ENCODE results near the gene SKP1. TPM values are rescaled to one million over a fixed set of nuclear protein-coding genes. Genes with fewer than 3 reads are reported as not detected.

The SKP1 gene
- total RNA-seq, 3 donors from 2014 or later, result 241 to 316 (median 281) TPM

DNA sequence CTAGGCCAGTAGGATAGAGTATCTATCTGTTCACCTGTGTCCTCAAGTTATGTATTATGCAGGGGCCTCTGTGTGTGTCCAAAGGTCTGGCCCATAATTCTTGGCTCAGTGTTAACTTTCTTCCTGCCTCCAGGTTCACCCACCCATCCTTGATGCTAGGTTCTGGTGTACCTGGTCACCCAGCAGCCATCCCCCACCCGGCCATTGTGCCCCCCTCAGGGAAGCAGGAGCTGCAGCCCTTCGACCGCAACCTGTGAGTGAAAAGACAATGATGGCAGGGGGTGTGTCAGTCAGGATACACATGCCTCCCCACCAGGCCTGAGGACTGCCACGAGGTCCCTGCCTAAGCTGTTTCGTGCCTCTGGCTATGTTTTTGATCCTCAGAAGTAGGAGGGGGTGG, 34.7 kb downstream of the SKP1 start:
- ATAC-seq (no peak), DNase-seq (peak in 2 of 3 donors; percentile 18 to 37)
- no peaks in the 10 kb centered on the region for H3K9me3 ChIP-seq
- TF ChIP-seq, protein P1, sequence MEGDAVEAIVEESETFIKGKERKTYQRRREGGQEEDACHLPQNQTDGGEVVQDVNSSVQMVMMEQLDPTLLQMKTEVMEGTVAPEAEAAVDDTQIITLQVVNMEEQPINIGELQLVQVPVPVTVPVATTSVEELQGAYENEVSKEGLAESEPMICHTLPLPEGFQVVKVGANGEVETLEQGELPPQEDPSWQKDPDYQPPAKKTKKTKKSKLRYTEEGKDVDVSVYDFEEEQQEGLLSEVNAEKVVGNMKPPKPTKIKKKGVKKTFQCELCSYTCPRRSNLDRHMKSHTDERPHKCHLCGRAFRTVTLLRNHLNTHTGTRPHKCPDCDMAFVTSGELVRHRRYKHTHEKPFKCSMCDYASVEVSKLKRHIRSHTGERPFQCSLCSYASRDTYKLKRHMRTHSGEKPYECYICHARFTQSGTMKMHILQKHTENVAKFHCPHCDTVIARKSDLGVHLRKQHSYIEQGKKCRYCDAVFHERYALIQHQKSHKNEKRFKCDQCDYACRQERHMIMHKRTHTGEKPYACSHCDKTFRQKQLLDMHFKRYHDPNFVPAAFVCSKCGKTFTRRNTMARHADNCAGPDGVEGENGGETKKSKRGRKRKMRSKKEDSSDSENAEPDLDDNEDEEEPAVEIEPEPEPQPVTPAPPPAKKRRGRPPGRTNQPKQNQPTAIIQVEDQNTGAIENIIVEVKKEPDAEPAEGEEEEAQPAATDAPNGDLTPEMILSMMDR (IDR thresholded peaks at IDR 0.05), result no peak
- H3K36me3 ChIP-seq (ENCODE audit: low read depth), result no peaks in the 10 kb centered on the region
- H3K4me3 ChIP-seq, result no peak overlapping the region
- H3K4me1 ChIP-seq (ENCODE audit: low read depth), result no peaks in the 10 kb centered on the region
- intact Hi-C loops (cut with DNase I, micrococcal nuclease), result loop anchor here (10.0 kb wide), 1 partner anchor 97 kb away; no protein-coding TSS in a partner anchor

DNA sequence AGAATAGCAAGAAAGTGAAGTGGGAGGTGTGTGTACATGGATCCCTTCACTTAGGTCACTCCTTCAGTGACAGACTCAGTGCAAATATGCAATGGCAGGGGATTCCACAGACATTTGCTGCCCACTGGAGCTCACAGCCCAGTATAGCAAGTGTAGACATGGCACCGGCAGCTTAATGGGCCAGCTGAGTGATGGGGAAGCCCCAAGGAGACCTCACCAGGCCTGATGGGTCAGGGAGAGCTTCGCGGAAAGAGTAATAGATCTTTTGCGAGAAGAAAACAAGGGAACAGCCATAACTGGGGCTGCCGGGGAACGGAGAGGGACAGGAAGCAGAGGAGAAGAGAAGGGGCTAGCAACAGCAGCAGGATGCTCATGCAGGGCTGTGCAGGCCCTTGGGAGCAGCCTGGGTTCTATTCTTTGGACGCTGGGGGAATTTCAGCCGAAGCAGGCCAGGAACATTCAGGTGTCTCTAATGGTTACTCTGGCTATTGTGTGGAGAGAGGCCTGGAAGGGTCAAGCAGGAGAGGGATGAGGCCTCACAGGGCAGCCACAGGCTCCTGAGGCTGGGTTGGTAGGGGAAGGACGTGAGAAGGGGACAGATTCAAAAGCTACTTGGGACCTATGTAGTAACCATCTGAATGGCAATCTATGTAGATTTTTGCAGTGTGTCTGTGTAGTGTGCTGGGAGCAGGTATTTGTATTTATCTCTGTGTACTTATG, 35.3 kb downstream of the SKP1 start:
- Histone ChIP-seq H3K4me3 (no peak overlapping the region), H3K9me3 (no peaks in the 10 kb centered on the region), H3K4me1 (ENCODE audit: low read depth) (no peaks in the 10 kb centered on the region), H3K36me3 (ENCODE audit: low read depth) (no peaks in the 10 kb centered on the region)
- intact Hi-C loops (cut with DNase I, micrococcal nuclease), result loop anchor here (10.0 kb wide), 1 partner anchor 97 kb away; no protein-coding TSS in a partner anchor
- peak in 2 of 3 donors; percentile 18 to 21 for DNase-seq
- ATAC-seq, result no peak
- TF ChIP-seq, protein P1 (IDR thresholded peaks at IDR 0.05), result no peak

DNA sequence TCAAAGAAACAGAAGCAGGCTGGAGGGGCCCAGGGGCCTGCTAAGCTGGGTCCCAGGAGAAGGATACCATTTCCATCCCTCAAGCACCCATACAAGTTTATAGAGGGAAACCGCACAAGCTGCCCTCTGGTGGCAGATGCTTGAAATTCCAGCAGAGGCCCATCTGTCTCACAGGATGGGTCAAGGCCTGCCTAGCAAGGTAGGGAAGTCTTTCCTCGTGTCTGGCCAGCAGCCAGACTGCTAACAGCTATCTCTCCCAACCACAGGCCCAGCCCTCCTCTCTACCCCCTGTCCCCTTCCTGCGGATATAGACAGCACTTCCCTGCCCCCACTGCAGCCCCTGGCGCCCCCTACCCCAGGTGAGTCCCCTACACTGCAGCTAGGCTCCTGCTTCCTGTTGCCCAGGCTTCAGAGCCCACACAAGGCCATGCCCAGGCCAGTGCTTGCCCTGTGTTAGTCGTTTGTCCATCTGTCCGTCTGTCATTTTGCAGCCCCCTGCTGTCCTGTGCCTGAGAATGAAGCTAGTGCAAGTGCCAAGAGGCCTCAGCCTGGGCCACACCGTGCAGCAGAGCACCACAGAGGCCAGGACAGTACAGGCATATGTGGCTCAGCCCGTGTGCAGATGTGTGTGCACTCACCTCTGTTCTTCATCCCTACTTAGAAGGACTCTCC, 36.1 kb downstream of the SKP1 start:
- Histone ChIP-seq H3K9me3 (no peaks in the 10 kb centered on the region), H3K4me1 (ENCODE audit: low read depth) (no peaks in the 10 kb centered on the region)
- peak; percentile 84 for ATAC-seq

DNA sequence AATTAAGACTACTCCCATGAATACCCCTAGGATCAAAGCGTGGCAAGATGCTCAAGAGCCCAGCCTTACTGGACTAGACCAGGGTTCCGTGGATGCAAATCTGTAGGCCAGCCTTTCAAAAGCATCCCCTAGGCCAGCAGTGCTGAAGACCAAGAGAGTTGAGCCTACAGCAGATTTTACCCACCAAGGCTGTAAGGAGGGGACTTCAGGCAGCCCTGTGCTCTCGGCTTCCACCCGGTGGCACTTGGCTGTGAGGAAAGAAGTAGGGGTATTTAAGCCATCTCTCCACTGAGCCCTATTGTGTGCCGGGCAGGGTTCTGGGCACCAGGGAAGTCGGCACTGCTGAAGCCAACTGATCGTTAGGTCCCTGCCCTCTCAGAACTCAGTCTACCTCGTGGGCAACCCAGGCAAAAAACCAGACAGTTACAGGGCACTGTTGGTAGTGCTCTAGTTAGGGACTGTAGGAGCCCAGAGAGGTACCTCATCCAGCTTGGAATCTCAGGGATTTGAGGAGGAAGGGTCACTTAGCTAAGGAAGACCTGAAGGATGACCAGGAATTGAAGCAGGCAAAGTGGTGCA, 36.8 kb downstream of the SKP1 start:
- Histone ChIP-seq H3K4me1 (ENCODE audit: low read depth) (no peaks in the 10 kb centered on the region), H3K36me3 (ENCODE audit: low read depth) (no peaks in the 10 kb centered on the region), H3K4me3 (no peak overlapping the region), H3K9me3 (no peaks in the 10 kb centered on the region)
- intact Hi-C loops (cut with DNase I, micrococcal nuclease), result loop anchor here (10.0 kb wide), 1 partner anchor 95 kb away; no protein-coding TSS in a partner anchor
- DNase-seq, result peak; percentile 2 to 17 (median 16)
- ATAC-seq, result no peak
- TF ChIP-seq, protein P1 (IDR thresholded peaks at IDR 0.05), result no peak

More for the DNA sequence above, 36.1 kb downstream of the SKP1 start:
- H3K4me3 ChIP-seq, result no peak overlapping the region
- no peaks in the 10 kb centered on the region for H3K36me3 ChIP-seq (ENCODE audit: low read depth)
- DNase-seq, result peak; percentile 69 to 81 (median 80)
- TF ChIP-seq, protein P1 (IDR thresholded peaks at IDR 0.05), result peak; percentile 60
- intact Hi-C loops (cut with DNase I, micrococcal nuclease), result loop anchor here (10.0 kb wide), 1 partner anchor 96 kb away; no protein-coding TSS in a partner anchor

DNA sequence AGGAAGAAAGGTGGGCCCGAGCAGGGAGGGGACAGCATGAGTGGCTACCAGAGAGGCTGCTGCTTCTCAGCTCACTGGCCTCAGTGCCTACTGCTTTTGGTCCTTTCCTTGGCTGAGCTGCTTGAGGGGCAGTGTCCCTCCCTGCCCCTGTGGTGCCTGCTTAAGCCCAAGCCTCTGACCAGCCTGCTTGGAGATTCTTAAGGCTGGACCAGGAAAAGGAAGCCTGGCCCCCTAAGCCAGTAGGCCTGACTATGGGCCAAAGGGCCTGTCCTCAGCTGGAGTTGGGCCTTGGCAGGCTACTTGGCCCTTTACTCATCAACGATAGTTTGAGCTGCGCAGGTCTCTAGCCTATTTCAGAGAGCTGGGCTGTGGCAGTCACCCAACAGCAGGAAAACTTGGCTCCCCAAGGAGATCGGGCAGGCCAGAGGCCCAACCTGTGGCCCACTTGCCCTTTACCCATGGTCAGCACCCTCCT, 37.3 kb downstream of the SKP1 start:
- intact Hi-C loops (cut with DNase I, micrococcal nuclease), result no loop called here
- ATAC-seq (no peak), DNase-seq (peak; percentile 1 to 21 (median 16))
- Histone ChIP-seq H3K4me1 (ENCODE audit: low read depth) (no peaks in the 10 kb centered on the region), H3K9me3 (no peaks in the 10 kb centered on the region), H3K36me3 (ENCODE audit: low read depth) (no peaks in the 10 kb centered on the region), H3K4me3 (no peak overlapping the region)
- TF ChIP-seq, protein P1 (IDR thresholded peaks at IDR 0.05), result no peak

Data from mucosa of descending colon (tissue), 3 donors.